A673 (cell line): ENCODE data around the gene POU6F1. TPM values are rescaled to one million over a fixed set of nuclear protein-coding genes. Genes with fewer than 3 reads are reported as not detected.

ENCODE experiments used
- BruUV-seq: library from RNA; stranded (reverse); fragments of 400-500 nt; replicated peaks from 2 replicates; lab custom pipeline; 2021; lab: Mats Ljungman, UMichigan
- CTCF ChIA-PET: fragments of 300-600 bp; sonication (Branson Sonifier 250); formaldehyde crosslinking; loops from one replicate; lab custom pipeline; 2022; ENCODE audit warnings: antibody characterized with exemption; lab: Charles Lee
- POLR2A ChIA-PET: fragments of 300-600 bp; sonication (Branson Sonifier 250); formaldehyde crosslinking; loops from one replicate; lab custom pipeline; 2022; ENCODE audit warnings: antibody characterized with exemption; ENCODE audit not compliant: low non-redundant PET; lab: Charles Lee
- DNase-seq: peaks from one replicate; pipeline ENCODE4 v3.0.0-alpha.2; 2015; ENCODE audit warnings: low spot score
- H3K27ac ChIP-seq: fragments of 200-600 bp; sonication (generic); 2 replicates; pipeline ENCODE4 v1.5.1; 2016; ENCODE audit warnings: mixed run types, low read depth, mild to moderate bottlenecking, mixed read lengths, antibody characterized with exemption, low read length; ENCODE audit not compliant: poor library complexity, severe bottlenecking
- H3K27me3 ChIP-seq: fragments of 200-600 bp; sonication (generic); replicated peaks from 2 replicates; pipeline ENCODE4 v1.6.1; 2017; ENCODE audit warnings: mixed run types, low read depth, mild to moderate bottlenecking, mixed read lengths, antibody characterized with exemption, low read length; ENCODE audit not compliant: insufficient read depth, poor library complexity
- H3K36me3 ChIP-seq: fragments of 200-600 bp; sonication (generic); 2 replicates; pipeline ENCODE4 v1.6.1; 2016; ENCODE audit warnings: mixed run types, mild to moderate bottlenecking, mixed read lengths, antibody characterized with exemption, low read length; ENCODE audit not compliant: insufficient read depth, poor library complexity, severe bottlenecking
- H3K4me1 ChIP-seq: fragments of 200-600 bp; sonication (generic); 2 replicates; pipeline ENCODE4 v1.6.1; 2017; ENCODE audit warnings: mixed run types, mild to moderate bottlenecking, mixed read lengths, antibody characterized with exemption, low read length; ENCODE audit not compliant: insufficient read depth, poor library complexity, severe bottlenecking
- H3K4me3 ChIP-seq: fragments of 200-600 bp; sonication (generic); 2 replicates; pipeline ENCODE4 v1.5.1; 2016; ENCODE audit warnings: low read depth, mixed run types, mild to moderate bottlenecking, mixed read lengths, low read length; ENCODE audit not compliant: poor library complexity, severe bottlenecking
- H3K9me3 ChIP-seq: fragments of 200-600 bp; sonication (generic); 2 replicates; pipeline ENCODE4 v1.6.1; 2016; ENCODE audit warnings: mixed run types, low read depth, mild to moderate bottlenecking, mixed read lengths, antibody characterized with exemption, low read length; ENCODE audit not compliant: poor library complexity, severe bottlenecking
- EZH2 ChIP-seq: fragments of 200-600 bp; sonication (generic); IDR thresholded peaks from 2 replicates; pipeline ENCODE4 v1.6.1; 2017; ENCODE audit warnings: borderline replicate concordance, low read depth, mild to moderate bottlenecking, mixed read lengths, antibody characterized with exemption, low read length; ENCODE audit not compliant: poor library complexity, severe bottlenecking
- intact Hi-C: fragments of 100-400 bp; cut with micrococcal nuclease; formaldehyde crosslinking; loops from one replicate; pipeline ENCODE4 v1.10.0; 2022; ENCODE audit not compliant: unreplicated experiment
- total RNA-seq: library from RNA; stranded (reverse); gene quantifications from 2 replicates; pipeline ENCODE4 v1.2.3, GENCODE V29; 2021
- TF ChIP-seq, protein P1 (sequence below): fragments of 300-800, 200-600 bp; sonication (generic); conservative IDR thresholded peaks from 2 replicates; pipeline ENCODE4 v1.5.1; 2017; ENCODE audit warnings: low read depth, mild to moderate bottlenecking, antibody characterized with exemption, low read length, moderate library complexity, mixed read lengths

POU6F1 gene
- total RNA-seq, 1 experiment from 2014 or later, result 13.6 TPM

DNA sequence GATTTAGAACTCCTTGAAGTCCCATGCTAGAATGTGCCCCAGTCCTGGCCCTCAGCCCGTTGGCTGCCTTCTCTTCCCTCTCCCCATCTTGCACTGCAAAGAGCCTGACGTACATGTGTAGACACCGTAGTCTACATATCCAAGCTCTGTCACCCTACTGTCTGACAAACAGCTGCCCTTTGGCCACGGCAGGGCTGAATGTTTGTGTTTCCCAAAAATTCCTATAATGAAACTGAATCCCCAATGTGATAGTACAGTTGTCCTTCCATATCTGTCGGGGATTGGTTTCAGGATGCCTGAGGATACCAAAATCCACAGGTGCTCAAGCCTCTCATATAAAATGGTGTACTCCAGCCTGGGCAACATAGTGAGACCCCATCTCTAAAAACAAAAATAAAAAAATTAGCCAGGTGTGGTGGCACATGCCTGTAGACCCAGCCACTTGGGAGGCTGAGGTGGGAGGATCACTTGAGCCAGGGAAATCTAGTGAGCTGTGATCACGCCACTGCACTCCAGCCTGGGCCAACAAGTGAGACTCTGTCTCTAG, 32.6 kb downstream of the POU6F1 start:
- Histone ChIP-seq H3K27ac (no peak overlapping the region), H3K9me3 (no peaks in the 10 kb centered on the region), H3K27me3 (no peaks in the 10 kb centered on the region), H3K36me3 (no peaks in the 10 kb centered on the region), H3K4me1 (no peaks in the 10 kb centered on the region), H3K4me3 (no peak overlapping the region)
- no peak for TF ChIP-seq EZH2
- TF ChIP-seq, protein P1, sequence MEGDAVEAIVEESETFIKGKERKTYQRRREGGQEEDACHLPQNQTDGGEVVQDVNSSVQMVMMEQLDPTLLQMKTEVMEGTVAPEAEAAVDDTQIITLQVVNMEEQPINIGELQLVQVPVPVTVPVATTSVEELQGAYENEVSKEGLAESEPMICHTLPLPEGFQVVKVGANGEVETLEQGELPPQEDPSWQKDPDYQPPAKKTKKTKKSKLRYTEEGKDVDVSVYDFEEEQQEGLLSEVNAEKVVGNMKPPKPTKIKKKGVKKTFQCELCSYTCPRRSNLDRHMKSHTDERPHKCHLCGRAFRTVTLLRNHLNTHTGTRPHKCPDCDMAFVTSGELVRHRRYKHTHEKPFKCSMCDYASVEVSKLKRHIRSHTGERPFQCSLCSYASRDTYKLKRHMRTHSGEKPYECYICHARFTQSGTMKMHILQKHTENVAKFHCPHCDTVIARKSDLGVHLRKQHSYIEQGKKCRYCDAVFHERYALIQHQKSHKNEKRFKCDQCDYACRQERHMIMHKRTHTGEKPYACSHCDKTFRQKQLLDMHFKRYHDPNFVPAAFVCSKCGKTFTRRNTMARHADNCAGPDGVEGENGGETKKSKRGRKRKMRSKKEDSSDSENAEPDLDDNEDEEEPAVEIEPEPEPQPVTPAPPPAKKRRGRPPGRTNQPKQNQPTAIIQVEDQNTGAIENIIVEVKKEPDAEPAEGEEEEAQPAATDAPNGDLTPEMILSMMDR, result no peak
- ChIA-PET POLR2A (no interaction called here), CTCF (no interaction called here)
- intact Hi-C loops, result no loop called here
- no peak for DNase-seq
- no TSS peak for BruUV-seq

DNA sequence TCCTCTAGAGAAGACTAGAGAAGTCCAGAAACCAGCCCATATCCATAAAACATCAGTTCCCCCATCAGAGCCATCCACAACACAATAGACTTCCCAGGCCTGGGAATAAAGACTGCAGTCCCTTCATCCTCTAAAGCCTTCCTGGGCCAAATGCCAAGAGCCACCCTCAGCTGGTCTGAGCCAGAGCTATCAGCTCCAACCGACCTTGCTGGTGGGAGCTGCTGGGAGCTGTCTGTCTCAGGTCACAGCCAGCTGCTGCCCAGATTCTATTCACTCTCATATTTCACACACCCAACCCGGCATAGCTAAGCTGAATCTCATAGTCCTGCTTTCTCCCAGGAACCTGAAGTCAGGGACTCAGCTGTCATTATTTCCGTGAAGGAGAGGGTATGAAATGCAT, 34.0 kb downstream of the POU6F1 start:
- POLR2A ChIA-PET, result no interaction called here
- no TSS peak for BruUV-seq

DNA sequence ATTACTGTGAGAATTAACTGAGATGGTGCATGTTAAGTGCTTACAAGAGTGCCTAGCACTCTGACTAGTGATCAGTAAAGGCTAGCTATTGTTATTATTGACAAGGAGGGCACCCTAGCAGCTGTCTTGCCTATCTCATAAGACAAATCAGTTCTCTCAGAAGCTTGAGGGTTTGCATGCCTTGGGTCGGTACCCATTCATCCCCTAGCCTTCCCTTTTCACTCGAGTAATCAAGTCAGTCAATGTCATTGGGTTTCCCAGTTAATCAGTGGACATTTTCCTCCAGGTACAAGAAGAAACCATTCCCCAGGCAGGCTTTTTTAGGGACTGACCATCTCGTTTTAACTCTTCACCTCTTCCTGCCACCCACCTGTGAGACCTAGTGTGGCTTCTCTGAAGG, 34.5 kb downstream of the POU6F1 start:
- CTCF ChIA-PET, result no interaction called here
- no TSS peak for BruUV-seq
- no peaks in the 10 kb centered on the region for H3K9me3 ChIP-seq
- no peaks in the 10 kb centered on the region for H3K36me3 ChIP-seq
- TF ChIP-seq, protein P1, result no peak
- TF ChIP-seq EZH2, result no peak
- no peak overlapping the region for H3K4me3 ChIP-seq
- H3K4me1 ChIP-seq, result no peaks in the 10 kb centered on the region
- no peaks in the 10 kb centered on the region for H3K27me3 ChIP-seq
- no peak for DNase-seq
- H3K27ac ChIP-seq, result no peak overlapping the region
- POLR2A ChIA-PET, result no interaction called here
- intact Hi-C loops, result no loop called here

More for the DNA sequence above, 34.0 kb downstream of the POU6F1 start:
- intact Hi-C loops, result no loop called here
- TF ChIP-seq, protein P1, result no peak
- TF ChIP-seq EZH2, result no peak
- H3K36me3 ChIP-seq, result no peaks in the 10 kb centered on the region
- no peak overlapping the region for H3K27ac ChIP-seq
- peak; percentile 39 for DNase-seq
- no peak overlapping the region for H3K4me3 ChIP-seq
- CTCF ChIA-PET, result no interaction called here
- H3K4me1 ChIP-seq, result no peaks in the 10 kb centered on the region
- no peaks in the 10 kb centered on the region for H3K9me3 ChIP-seq
- H3K27me3 ChIP-seq, result no peaks in the 10 kb centered on the region
